Astrocyte (in vitro differentiated cells and primary cell): Measurements from ENCODE around the gene SGTA.

Experiments used
- EZH2 ChIP-seq: IDR thresholded peaks from 2 replicates; pipeline ENCODE4 v1.6.1; 2012; ENCODE audit warnings: mild to moderate bottlenecking, low read length, inconsistent platforms; ENCODE audit not compliant: insufficient read depth
- TF ChIP-seq, protein P1 (sequence below): IDR thresholded peaks from 2 replicates; pipeline ENCODE4 v1.5.1; 2011; ENCODE audit warnings: low read depth, mild to moderate bottlenecking, inconsistent platforms, low read length, moderate library complexity; ENCODE audit not compliant: insufficient read depth

DNA sequence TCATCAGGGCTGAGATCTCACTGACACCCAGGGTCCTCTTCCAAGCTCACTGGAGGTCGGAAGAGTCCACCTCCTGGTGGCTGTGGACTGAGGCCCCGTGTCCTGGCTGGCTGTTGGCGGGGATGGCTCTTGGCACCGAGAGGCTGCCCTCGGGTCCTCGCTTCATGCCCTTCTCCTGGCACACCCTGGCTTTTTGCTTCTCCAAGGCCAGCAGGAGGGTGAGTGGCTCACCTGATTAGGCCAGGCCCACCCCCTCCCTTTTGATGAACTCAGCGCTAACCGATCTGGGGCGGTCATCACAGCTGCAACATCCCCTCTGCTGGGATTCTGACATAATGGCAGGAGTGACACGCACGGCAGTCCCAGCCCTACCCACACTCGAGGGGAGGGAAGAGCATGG, 47.7 kb downstream of the SGTA start:
- TF ChIP-seq EZH2: no peak
- TF ChIP-seq, protein P1, sequence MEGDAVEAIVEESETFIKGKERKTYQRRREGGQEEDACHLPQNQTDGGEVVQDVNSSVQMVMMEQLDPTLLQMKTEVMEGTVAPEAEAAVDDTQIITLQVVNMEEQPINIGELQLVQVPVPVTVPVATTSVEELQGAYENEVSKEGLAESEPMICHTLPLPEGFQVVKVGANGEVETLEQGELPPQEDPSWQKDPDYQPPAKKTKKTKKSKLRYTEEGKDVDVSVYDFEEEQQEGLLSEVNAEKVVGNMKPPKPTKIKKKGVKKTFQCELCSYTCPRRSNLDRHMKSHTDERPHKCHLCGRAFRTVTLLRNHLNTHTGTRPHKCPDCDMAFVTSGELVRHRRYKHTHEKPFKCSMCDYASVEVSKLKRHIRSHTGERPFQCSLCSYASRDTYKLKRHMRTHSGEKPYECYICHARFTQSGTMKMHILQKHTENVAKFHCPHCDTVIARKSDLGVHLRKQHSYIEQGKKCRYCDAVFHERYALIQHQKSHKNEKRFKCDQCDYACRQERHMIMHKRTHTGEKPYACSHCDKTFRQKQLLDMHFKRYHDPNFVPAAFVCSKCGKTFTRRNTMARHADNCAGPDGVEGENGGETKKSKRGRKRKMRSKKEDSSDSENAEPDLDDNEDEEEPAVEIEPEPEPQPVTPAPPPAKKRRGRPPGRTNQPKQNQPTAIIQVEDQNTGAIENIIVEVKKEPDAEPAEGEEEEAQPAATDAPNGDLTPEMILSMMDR: no peak
